SU-DHL-6 (cell line): ENCODE measurements around the gene SPIB.

ENCODE experiments used
- H2AFZ ChIP-seq: fragments of 200-600 bp; sonication (generic); 2 replicates; pipeline ENCODE4 v1.6.1; 2014; ENCODE audit warnings: low read depth, mild to moderate bottlenecking, moderate library complexity, mixed read lengths, antibody characterized with exemption, low read length; ENCODE audit not compliant: severe bottlenecking
- H3F3A ChIP-seq: fragments of 200-600 bp; shearing (Covaris generic); 2 replicates; pipeline ENCODE4 v1.6.0; 2016; ENCODE audit warnings: antibody characterized with exemption, mild to moderate bottlenecking; ENCODE audit not compliant: insufficient read depth
- H3K27ac ChIP-seq: fragments of 200-600 bp; sonication (generic); 2 replicates; pipeline ENCODE4 v1.5.1; 2016; ENCODE audit warnings: low read depth, mild to moderate bottlenecking, low read length, moderate library complexity, mixed read lengths
- H3K27me3 ChIP-seq: fragments of 200-600 bp; sonication (generic), shearing (Covaris generic); 2 replicates; pipeline ENCODE4 v1.6.0; 2014; ENCODE audit warnings: mild to moderate bottlenecking, low read length
- H3K36me3 ChIP-seq: fragments of 200-600 bp; sonication (generic); 2 replicates; pipeline ENCODE4 v1.6.1; 2014; ENCODE audit warnings: mild to moderate bottlenecking, low read length, mixed read lengths
- H3K4me2 ChIP-seq: fragments of 300-600, 200-600 bp; shearing (Covaris generic), sonication (generic); 2 replicates; pipeline ENCODE4 v1.6.0; 2014; ENCODE audit warnings: low read length, low read depth, mild to moderate bottlenecking; ENCODE audit not compliant: poor library complexity, severe bottlenecking
- H3K4me3 ChIP-seq: fragments of 200-600 bp; sonication (generic); 2 replicates; pipeline ENCODE4 v1.5.1; 2014; ENCODE audit warnings: antibody characterized with exemption, low read length, mild to moderate bottlenecking, mixed read lengths; ENCODE audit not compliant: insufficient read depth, poor library complexity, severe bottlenecking
- H3K79me2 ChIP-seq: fragments of 200-600 bp; sonication (generic); 2 replicates; pipeline ENCODE4 v1.6.1; 2014; ENCODE audit warnings: mild to moderate bottlenecking, low read length, moderate library complexity; ENCODE audit not compliant: insufficient read depth
- H3K9ac ChIP-seq: fragments of 200-600 bp; sonication (generic); 2 replicates; pipeline ENCODE4 v1.7.0; 2014; ENCODE audit warnings: mild to moderate bottlenecking, low read length
- H3K9me2 ChIP-seq: fragments of 200-600 bp; sonication (generic); replicated peaks from 2 replicates; pipeline ENCODE4 v1.6.1; 2014; ENCODE audit warnings: low read length; ENCODE audit not compliant: insufficient read depth
- H3K9me3 ChIP-seq: fragments of 200-600 bp; sonication (generic); 2 replicates; pipeline ENCODE4 v1.6.1; 2014; ENCODE audit warnings: low read length, mixed read lengths; ENCODE audit not compliant: insufficient read depth
- H4K20me1 ChIP-seq: fragments of 200-600 bp; sonication (generic); 2 replicates; pipeline ENCODE4 v1.6.1; 2014; ENCODE audit warnings: low read depth, mild to moderate bottlenecking, antibody characterized with exemption, low read length, moderate library complexity, mixed read lengths
- CTCF ChIP-seq: fragments of 200-600 bp; sonication (generic); IDR thresholded peaks from one replicate; pipeline ENCODE4 v1.5.1; 2017; ENCODE audit warnings: antibody characterized with exemption, mild to moderate bottlenecking, low read length, moderate library complexity; ENCODE audit not compliant: insufficient read depth, poor library complexity, severe bottlenecking
- EZH2phosphoT487 ChIP-seq: fragments of 200-600 bp; sonication (generic), shearing (Covaris generic); conservative IDR thresholded peaks from 2 replicates; pipeline ENCODE4 v1.6.1; 2018; ENCODE audit warnings: mild to moderate bottlenecking, antibody characterized with exemption, low read length, moderate library complexity, mixed read lengths

SPIB gene

GRCh38 chr19:50392759-50393158 lies 26.0 kb upstream of the SPIB start:
- TF ChIP-seq CTCF, result no peak
- TF ChIP-seq EZH2phosphoT487, result no peak
- H3K27me3 ChIP-seq, result no peaks in the 10 kb centered on the region
- no peak overlapping the region for H3K4me3 ChIP-seq
- H3K79me2 ChIP-seq, result peaks cover 70% of the 10 kb centered on the region
- no peak overlapping the region for H3K27ac ChIP-seq
- H4K20me1 ChIP-seq, result no peaks in the 10 kb centered on the region
- H3K4me2 ChIP-seq, result no peak overlapping the region
- H3F3A ChIP-seq, result peaks cover 5% of the 10 kb centered on the region; the same call in 1 of the 2 replicates
- no peak overlapping the region for H3K9ac ChIP-seq
- H3K36me3 ChIP-seq, result peaks cover 4% of the 10 kb centered on the region; the same call in 1 of the 2 replicates
- H3K9me3 ChIP-seq, result no peaks in the 10 kb centered on the region
- no peaks in the 10 kb centered on the region for H3K9me2 ChIP-seq
- H2AFZ ChIP-seq, result no peak overlapping the region

- Histone ChIP-seq H3K27me3 (no peaks in the 10 kb centered on the region), H3K9me3 (no peaks in the 10 kb centered on the region), H3K27ac (no peak overlapping the region), H4K20me1 (no peaks in the 10 kb centered on the region), H2AFZ (no peak overlapping the region), H3K9ac (no peak overlapping the region), H3K9me2 (no peaks in the 10 kb centered on the region), H3K79me2 (peaks cover 70% of the 10 kb centered on the region), H3K4me3 (no peak overlapping the region), H3K36me3 (peaks cover under 1% of the 10 kb centered on the region; the same call in 1 of the 2 replicates), H3K4me2 (no peak overlapping the region), H3F3A (peaks cover under 1% of the 10 kb centered on the region; the same call in 1 of the 2 replicates)
- TF ChIP-seq CTCF (no peak), EZH2phosphoT487 (no peak)
Observed at GRCh38 chr19:50393589-50393988, 25.1 kb upstream of the SPIB start.

GRCh38 chr19:50394017-50394416 lies 24.7 kb upstream of the SPIB start:
- no peak for TF ChIP-seq CTCF
- TF ChIP-seq EZH2phosphoT487, result no peak
- no peak overlapping the region for H3K4me2 ChIP-seq
- no peak overlapping the region for H3K9ac ChIP-seq
- no peaks in the 10 kb centered on the region for H3K27me3 ChIP-seq
- H3K27ac ChIP-seq, result no peak overlapping the region
- H3K79me2 ChIP-seq, result peaks cover 66% of the 10 kb centered on the region
- no peaks in the 10 kb centered on the region for H3F3A ChIP-seq
- H3K36me3 ChIP-seq, result no peaks in the 10 kb centered on the region
- no peak overlapping the region for H3K4me3 ChIP-seq
- H3K9me3 ChIP-seq, result no peaks in the 10 kb centered on the region
- no peaks in the 10 kb centered on the region for H3K9me2 ChIP-seq
- no peak overlapping the region for H2AFZ ChIP-seq
- no peaks in the 10 kb centered on the region for H4K20me1 ChIP-seq
